HG02981 (cell line): Measurements from ENCODE around the gene HS3ST6.
"Not testable (repeated sequence)": the region's sequence is repeated elsewhere in the genome, so short reads cannot be mapped to it uniquely, and the experiment has no call there.

ENCODE experiments used
- ATAC-seq: cut with Tn5 transposase; IDR thresholded peaks from one replicate; pipeline ENCODE4 v1.9.1; 2021; ENCODE audit warnings: mild to moderate bottlenecking, moderate library complexity; ENCODE audit not compliant: unreplicated experiment

The HS3ST6 gene

GRCh38 chr16:1929578-1930337 is 11.5 kb upstream of the HS3ST6 start:
- peak; percentile 73 for ATAC-seq

- peak; percentile 13 for ATAC-seq
Measured at GRCh38 chr16:1929105-1929504, 10.9 kb upstream of the HS3ST6 start.

GRCh38 chr16:1926271-1926670 is 8.1 kb upstream of the HS3ST6 start:
- no peak for ATAC-seq

- no peak for ATAC-seq
Measured at GRCh38 chr16:1924095-1924494, 5.9 kb upstream of the HS3ST6 start.

GRCh38 chr16:1923299-1924034 is 5.3 kb upstream of the HS3ST6 start:
- ATAC-seq = no peak

GRCh38 chr16:1922357-1922756 is 4.1 kb upstream of the HS3ST6 start:
- no peak for ATAC-seq

GRCh38 chr16:1920727-1921171 is 2.5 kb upstream of the HS3ST6 start:
- ATAC-seq = no peak

GRCh38 chr16:1920122-1920521 is 1.9 kb upstream of the HS3ST6 start:
- not testable (repeated sequence) for ATAC-seq

- ATAC-seq = no peak
Measured at GRCh38 chr16:1919327-1919998, 1.2 kb upstream of the HS3ST6 start.

GRCh38 chr16:1917665-1918350 is 407 bp downstream of the HS3ST6 start:
- no peak for ATAC-seq

- ATAC-seq = no peak
Measured at GRCh38 chr16:1917056-1917664, 1.1 kb downstream of the HS3ST6 start.

GRCh38 chr16:1916640-1916990 is 1.6 kb downstream of the HS3ST6 start:
- ATAC-seq = no peak

GRCh38 chr16:1915732-1916639 is 2.2 kb downstream of the HS3ST6 start:
- ATAC-seq = no peak

- no peak for ATAC-seq
Measured at GRCh38 chr16:1914988-1915387, 3.2 kb downstream of the HS3ST6 start.

- ATAC-seq = no peak
Measured at GRCh38 chr16:1914084-1914608, 4.1 kb downstream of the HS3ST6 start.

- ATAC-seq = no peak
Measured at GRCh38 chr16:1913327-1914083, 4.7 kb downstream of the HS3ST6 start.

GRCh38 chr16:1912215-1912543 is 6.0 kb downstream of the HS3ST6 start:
- no peak for ATAC-seq

- ATAC-seq = no peak
Measured at GRCh38 chr16:1911467-1912214, 6.6 kb downstream of the HS3ST6 start.
